ENCODE measurements around the gene MRPS27.

The MRPS27 gene

DNA sequence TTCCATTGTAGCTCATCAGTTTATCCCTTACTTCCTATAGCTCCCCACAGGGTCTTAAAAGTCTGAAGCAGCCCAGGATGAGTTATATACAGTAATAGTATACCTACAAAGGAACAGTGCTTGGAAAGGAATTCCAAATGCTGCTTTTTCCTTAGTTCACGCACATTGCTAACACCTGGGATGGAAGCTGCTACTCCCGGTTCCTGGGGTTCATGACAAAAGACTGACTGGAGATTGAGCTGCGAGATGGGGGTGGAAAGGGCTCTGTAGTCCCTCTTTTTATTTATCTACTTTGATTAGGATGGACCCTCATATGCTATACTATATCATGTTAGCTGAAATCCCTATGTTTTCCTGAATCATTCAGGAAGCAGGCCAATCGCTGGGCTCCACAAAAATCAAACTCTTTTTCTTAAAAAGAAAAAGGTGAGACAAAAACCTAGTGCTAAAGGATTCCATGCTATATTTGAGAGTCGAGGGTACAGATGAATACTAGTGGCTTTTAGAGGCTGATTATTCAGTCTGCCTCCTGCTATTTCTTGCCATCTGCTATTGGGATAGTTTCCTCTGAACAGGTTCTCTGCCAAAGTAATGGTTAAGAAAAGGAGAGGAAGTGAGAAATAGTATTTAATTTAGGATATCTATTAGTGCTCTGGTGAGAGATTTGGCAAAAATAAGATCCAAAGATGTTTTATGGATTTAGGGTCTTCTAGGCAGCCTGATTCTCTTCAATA, 81.2 kb downstream of the MRPS27 start:
- Histone ChIP-seq H3K27ac (ENCODE audit: low read depth, low read length) (no peak overlapping the region), H3F3A (ENCODE audit: control insufficient read depth, insufficient read depth) (no peaks in the 10 kb centered on the region), H3K9me2 (replicated peaks; ENCODE audit: control insufficient read depth, low read length) (no peaks in the 10 kb centered on the region), H3K9me3 (ENCODE audit: control insufficient read depth, insufficient read depth, low read length) (no peaks in the 10 kb centered on the region), H4K20me1 (ENCODE audit: control insufficient read depth, insufficient read depth, low read depth, low read length) (no peaks in the 10 kb centered on the region), H3K4me1 (ENCODE audit: control insufficient read depth, low read length) (peaks cover 20% of the 10 kb centered on the region), H3K4me2 (ENCODE audit: low read length) (no peak overlapping the region), H3K79me2 (ENCODE audit: control insufficient read depth, low read length) (peaks cover 17% of the 10 kb centered on the region), H3K36me3 (ENCODE audit: control insufficient read depth, low read length) (peaks cover 70% of the 10 kb centered on the region), H3K4me3 (ENCODE audit: low read length) (no peak overlapping the region), H3K27me3 (ENCODE audit: control insufficient read depth, low read length) (no peaks in the 10 kb centered on the region)
- TF ChIP-seq, protein P1, sequence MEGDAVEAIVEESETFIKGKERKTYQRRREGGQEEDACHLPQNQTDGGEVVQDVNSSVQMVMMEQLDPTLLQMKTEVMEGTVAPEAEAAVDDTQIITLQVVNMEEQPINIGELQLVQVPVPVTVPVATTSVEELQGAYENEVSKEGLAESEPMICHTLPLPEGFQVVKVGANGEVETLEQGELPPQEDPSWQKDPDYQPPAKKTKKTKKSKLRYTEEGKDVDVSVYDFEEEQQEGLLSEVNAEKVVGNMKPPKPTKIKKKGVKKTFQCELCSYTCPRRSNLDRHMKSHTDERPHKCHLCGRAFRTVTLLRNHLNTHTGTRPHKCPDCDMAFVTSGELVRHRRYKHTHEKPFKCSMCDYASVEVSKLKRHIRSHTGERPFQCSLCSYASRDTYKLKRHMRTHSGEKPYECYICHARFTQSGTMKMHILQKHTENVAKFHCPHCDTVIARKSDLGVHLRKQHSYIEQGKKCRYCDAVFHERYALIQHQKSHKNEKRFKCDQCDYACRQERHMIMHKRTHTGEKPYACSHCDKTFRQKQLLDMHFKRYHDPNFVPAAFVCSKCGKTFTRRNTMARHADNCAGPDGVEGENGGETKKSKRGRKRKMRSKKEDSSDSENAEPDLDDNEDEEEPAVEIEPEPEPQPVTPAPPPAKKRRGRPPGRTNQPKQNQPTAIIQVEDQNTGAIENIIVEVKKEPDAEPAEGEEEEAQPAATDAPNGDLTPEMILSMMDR (IDR thresholded peaks at IDR 0.05; ENCODE audit: low read depth, low read length, poor library complexity, severe bottlenecking) = no peak
- TF ChIP-seq EZH2phosphoT487 (IDR thresholded peaks at IDR 0.05; ENCODE audit: borderline replicate concordance, low read length) = no peak

DNA sequence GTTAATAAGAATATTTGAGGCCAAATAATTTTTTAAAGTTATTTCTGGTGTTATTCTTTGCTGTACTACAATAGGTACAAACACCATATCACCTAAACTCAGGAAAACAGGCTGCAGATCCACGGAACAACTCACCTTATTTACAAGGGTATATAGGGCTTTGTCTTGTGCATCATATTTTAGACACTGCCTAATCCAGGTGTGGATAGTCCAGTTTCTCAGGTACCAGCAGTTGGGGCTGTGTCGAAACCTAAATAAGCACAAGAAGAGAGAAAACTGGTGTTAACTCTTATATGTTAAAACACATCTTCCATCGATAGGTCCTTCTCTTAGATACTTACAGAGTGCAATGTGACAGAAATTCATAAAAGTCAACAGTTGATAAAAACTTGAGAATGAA, 82.2 kb downstream of the MRPS27 start:
- H3K36me3 ChIP-seq (ENCODE audit: control insufficient read depth, low read length) = peaks cover 72% of the 10 kb centered on the region
- H3K79me2 ChIP-seq (ENCODE audit: control insufficient read depth, low read length) = peaks cover 7% of the 10 kb centered on the region
- no peaks in the 10 kb centered on the region for H4K20me1 ChIP-seq (ENCODE audit: control insufficient read depth, insufficient read depth, low read depth, low read length)
- H3K27me3 ChIP-seq (ENCODE audit: control insufficient read depth, low read length) = no peaks in the 10 kb centered on the region
- no peaks in the 10 kb centered on the region for H3F3A ChIP-seq (ENCODE audit: control insufficient read depth, insufficient read depth)
- H3K27ac ChIP-seq (ENCODE audit: low read depth, low read length) = no peak overlapping the region
- no peak overlapping the region for H3K4me2 ChIP-seq (ENCODE audit: low read length)
- H3K9me3 ChIP-seq (ENCODE audit: control insufficient read depth, insufficient read depth, low read length) = no peaks in the 10 kb centered on the region
- H3K4me3 ChIP-seq (ENCODE audit: low read length) = no peak overlapping the region
- H3K4me1 ChIP-seq (ENCODE audit: control insufficient read depth, low read length) = peaks cover 24% of the 10 kb centered on the region
- no peaks in the 10 kb centered on the region for H3K9me2 ChIP-seq (replicated peaks; ENCODE audit: control insufficient read depth, low read length)
- TF ChIP-seq, protein P1 (IDR thresholded peaks at IDR 0.05; ENCODE audit: low read depth, low read length, poor library complexity, severe bottlenecking) = no peak
- no peak for TF ChIP-seq EZH2phosphoT487 (IDR thresholded peaks at IDR 0.05; ENCODE audit: borderline replicate concordance, low read length)

DNA sequence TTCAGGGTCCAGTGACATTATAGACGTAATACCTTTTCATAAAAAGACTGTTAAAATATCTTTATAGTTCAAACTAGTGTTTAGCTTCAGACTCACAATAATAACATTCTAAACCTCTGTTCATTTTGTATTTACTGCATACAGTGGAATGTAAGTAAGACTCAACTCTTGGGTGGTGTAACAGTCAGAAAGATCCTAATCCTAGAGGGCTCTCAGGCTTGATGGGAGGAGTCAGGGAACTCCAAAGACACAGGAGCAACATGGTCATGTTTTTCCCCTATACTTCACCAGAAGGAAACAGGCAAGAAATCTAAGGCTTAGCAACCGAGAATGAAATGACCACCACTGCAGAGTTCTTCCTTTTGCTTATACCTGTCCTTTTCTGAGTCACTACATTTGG, 82.6 kb downstream of the MRPS27 start:
- H3K9me3 ChIP-seq (ENCODE audit: control insufficient read depth, insufficient read depth, low read length) = no peaks in the 10 kb centered on the region
- no peak for TF ChIP-seq EZH2phosphoT487 (IDR thresholded peaks at IDR 0.05; ENCODE audit: borderline replicate concordance, low read length)
- TF ChIP-seq, protein P1 (IDR thresholded peaks at IDR 0.05; ENCODE audit: low read depth, low read length, poor library complexity, severe bottlenecking) = no peak
- H3K4me1 ChIP-seq (ENCODE audit: control insufficient read depth, low read length) = peaks cover 28% of the 10 kb centered on the region
- H3K9me2 ChIP-seq (replicated peaks; ENCODE audit: control insufficient read depth, low read length) = no peaks in the 10 kb centered on the region
- H3K36me3 ChIP-seq (ENCODE audit: control insufficient read depth, low read length) = peaks cover 75% of the 10 kb centered on the region
- no peak overlapping the region for H3K4me3 ChIP-seq (ENCODE audit: low read length)
- no peaks in the 10 kb centered on the region for H3K27me3 ChIP-seq (ENCODE audit: control insufficient read depth, low read length)
- H4K20me1 ChIP-seq (ENCODE audit: control insufficient read depth, insufficient read depth, low read depth, low read length) = no peaks in the 10 kb centered on the region
- no peaks in the 10 kb centered on the region for H3F3A ChIP-seq (ENCODE audit: control insufficient read depth, insufficient read depth)
- no peak overlapping the region for H3K27ac ChIP-seq (ENCODE audit: low read depth, low read length)
- H3K4me2 ChIP-seq (ENCODE audit: low read length) = no peak overlapping the region
- H3K79me2 ChIP-seq (ENCODE audit: control insufficient read depth, low read length) = peaks cover 2% of the 10 kb centered on the region; the same call in 1 of the 2 replicates

Data from DOHH2 (cell line).